Dedifferentiated amniotic fluid mesenchymal stem cell (primary cell): Measurements from ENCODE around the gene SIK3.

Source experiments
- DNase-seq: peaks from one replicate; pipeline ENCODE4 v3.0.0-alpha.2; 2016; ENCODE audit errors: extremely low spot score

SIK3 gene

GRCh38 chr11:117009905-117010605 is 88.2 kb downstream of the SIK3 start:
- DNase-seq = no peak

GRCh38 chr11:117005758-117006157 is 92.5 kb downstream of the SIK3 start:
- DNase-seq = no peak

GRCh38 chr11:117002639-117003299 is 95.5 kb downstream of the SIK3 start:
- no peak for DNase-seq

GRCh38 chr11:117000014-117000737 is 98.1 kb downstream of the SIK3 start:
- DNase-seq = no peak

- DNase-seq = no peak
These were observed 101.2 kb downstream of the SIK3 start for GRCh38 chr11:116997071-116997470.

- no peak for DNase-seq
These were observed 104.0 kb downstream of the SIK3 start for GRCh38 chr11:116994195-116994594.

GRCh38 chr11:116993599-116993998 is 104.6 kb downstream of the SIK3 start:
- DNase-seq = no peak

GRCh38 chr11:116991491-116991890 is 106.7 kb downstream of the SIK3 start:
- DNase-seq = no peak

- DNase-seq = no peak
These were observed 107.4 kb downstream of the SIK3 start for GRCh38 chr11:116990811-116991210.

GRCh38 chr11:116990061-116990473 is 108.2 kb downstream of the SIK3 start:
- DNase-seq = peak; percentile 67

GRCh38 chr11:116989184-116989583 is 109.0 kb downstream of the SIK3 start:
- no peak for DNase-seq

- DNase-seq = peak; percentile 35
These were observed 111.6 kb downstream of the SIK3 start for GRCh38 chr11:116986521-116987105.

- peak; percentile 93 for DNase-seq
These were observed 113.6 kb downstream of the SIK3 start for GRCh38 chr11:116984589-116984988.

- no peak for DNase-seq
These were observed 114.0 kb downstream of the SIK3 start for GRCh38 chr11:116984186-116984585.

GRCh38 chr11:116981266-116981885 is 116.9 kb downstream of the SIK3 start:
- no peak for DNase-seq

GRCh38 chr11:116980136-116980793 is 118.0 kb downstream of the SIK3 start:
- no peak for DNase-seq

- no peak for DNase-seq
These were observed 121.2 kb downstream of the SIK3 start for GRCh38 chr11:116976941-116977570.

GRCh38 chr11:116975661-116976060 is 122.6 kb downstream of the SIK3 start:
- DNase-seq = no peak

- no peak for DNase-seq
These were observed 125.0 kb downstream of the SIK3 start for GRCh38 chr11:116973270-116973669.

- DNase-seq = no peak
These were observed 125.5 kb downstream of the SIK3 start for GRCh38 chr11:116972691-116973090.
